Cerebellar nuclear complex (tissue), 1 donor: Measurements from ENCODE around the gene SLC10A2.
A peak's percentile ranks its signal among the peaks of the same experiment; 100 is the strongest.

Source experiments
- DNase-seq, 2 experiments: peaks; one replicate each; lab custom pipeline; 2025; lab: John Stamatoyannopoulos, UW

SLC10A2 gene

GRCh38 chr13:103046676-103047075, 19.5 kb downstream of the SLC10A2 start:
- DNase-seq = no peak

GRCh38 chr13:103044056-103044455, 22.2 kb downstream of the SLC10A2 start:
- no peak for DNase-seq

- no peak for DNase-seq
Observed at GRCh38 chr13:103040006-103040405, 26.2 kb downstream of the SLC10A2 start.

GRCh38 chr13:103039183-103039582, 27.0 kb downstream of the SLC10A2 start:
- no peak for DNase-seq

- DNase-seq = no peak
Observed at GRCh38 chr13:103036268-103036667, 29.9 kb downstream of the SLC10A2 start.

GRCh38 chr13:103033999-103034398, 32.2 kb downstream of the SLC10A2 start:
- no peak for DNase-seq

GRCh38 chr13:103031332-103031873, 34.8 kb downstream of the SLC10A2 start:
- DNase-seq = no peak

- DNase-seq = no peak
Observed at GRCh38 chr13:103030776-103031175, 35.4 kb downstream of the SLC10A2 start.

- DNase-seq = no peak
Observed at GRCh38 chr13:103029798-103030197, 36.4 kb downstream of the SLC10A2 start.

GRCh38 chr13:103022336-103022735, 43.9 kb downstream of the SLC10A2 start:
- DNase-seq = peak; percentile 21 to 54

- no peak for DNase-seq
Observed at GRCh38 chr13:103018556-103018955, 47.7 kb downstream of the SLC10A2 start.

- no peak for DNase-seq
Observed at GRCh38 chr13:103012646-103013045, 53.6 kb downstream of the SLC10A2 start.

GRCh38 chr13:103009051-103009840, 57.0 kb downstream of the SLC10A2 start:
- DNase-seq = no peak

- DNase-seq = no peak
Observed at GRCh38 chr13:103007427-103007762, 58.8 kb downstream of the SLC10A2 start.

GRCh38 chr13:103006641-103007426, 59.4 kb downstream of the SLC10A2 start:
- DNase-seq = no peak

GRCh38 chr13:103004661-103005345, 61.4 kb downstream of the SLC10A2 start:
- DNase-seq = no peak

- DNase-seq = no peak
Observed at GRCh38 chr13:103003631-103004030, 62.6 kb downstream of the SLC10A2 start.

GRCh38 chr13:103002279-103002678, 63.9 kb downstream of the SLC10A2 start:
- DNase-seq = no peak

- DNase-seq = no peak
Observed at GRCh38 chr13:103000157-103000556, 66.1 kb downstream of the SLC10A2 start.

GRCh38 chr13:102999499-102999898, 66.7 kb downstream of the SLC10A2 start:
- DNase-seq = no peak
